PC-3 (cell line): Measurements from ENCODE around the gene SYP. TPM values are rescaled to one million over a fixed set of nuclear protein-coding genes. Genes with fewer than 3 reads are reported as not detected.

Experiments used
- ATAC-seq: fragments of 200-7000 bp; cut with Tn5 transposase; 2 replicates; pipeline ENCODE4 v1.9.1; 2020; ENCODE audit warnings: mild to moderate bottlenecking, moderate library complexity
- BruUV-seq: library from RNA; stranded (reverse); fragments of 400-500 nt; replicated peaks from 2 replicates; lab custom pipeline; 2021; lab: Mats Ljungman, UMichigan
- CTCF ChIA-PET: fragments of 300-600 bp; sonication (Branson Sonifier 250); formaldehyde crosslinking; loops from one replicate; lab custom pipeline; 2022; ENCODE audit warnings: antibody characterized with exemption; lab: Charles Lee
- POLR2A ChIA-PET: fragments of 300-600 bp; sonication (Branson Sonifier 250); formaldehyde crosslinking; loops from one replicate; lab custom pipeline; 2022; ENCODE audit warnings: antibody characterized with exemption; ENCODE audit not compliant: unreplicated experiment; lab: Charles Lee
- DNase-seq: peaks from one replicate; pipeline ENCODE4 v3.0.0-alpha.2; 2015
- H2AFZ ChIP-seq: fragments of 300-600 bp; sonication (generic); 2 replicates; pipeline ENCODE4 v1.6.0; 2016; ENCODE audit warnings: antibody characterized with exemption, low read length
- H3F3A ChIP-seq: fragments of 300-600 bp; sonication (generic); one replicate; pipeline ENCODE4 v1.6.0; 2017; ENCODE audit warnings: antibody characterized with exemption, low read length, control low read depth, mild to moderate bottlenecking; ENCODE audit not compliant: unreplicated experiment
- H3K27ac ChIP-seq: fragments of 300-600 bp; sonication (generic); 2 replicates; pipeline ENCODE4 v1.5.1; 2016; ENCODE audit warnings: mild to moderate bottlenecking, low read length
- H3K27me3 ChIP-seq: fragments of 300-600 bp; sonication (generic); 2 replicates; pipeline ENCODE4 v1.6.1; 2016; ENCODE audit warnings: low read length, mixed read lengths
- H3K36me3 ChIP-seq: fragments of 300-600 bp; sonication (generic); 2 replicates; pipeline ENCODE4 v1.6.1; 2016; ENCODE audit warnings: low read depth, mixed run types, low read length, mixed read lengths
- H3K4me1 ChIP-seq: fragments of 300-600 bp; sonication (generic); 2 replicates; pipeline ENCODE4 v1.5.1; 2016; ENCODE audit warnings: low read length; ENCODE audit not compliant: insufficient read depth
- H3K4me2 ChIP-seq: fragments of 300-600 bp; sonication (generic); 2 replicates; pipeline ENCODE4 v1.6.0; 2016; ENCODE audit warnings: low read length
- H3K4me3 ChIP-seq: fragments of 300-600 bp; sonication (generic); 2 replicates; pipeline ENCODE4 v1.5.1; 2016; ENCODE audit warnings: mild to moderate bottlenecking, low read length, mixed read lengths
- H3K79me2 ChIP-seq: fragments of 300-600 bp; sonication (generic); 2 replicates; pipeline ENCODE4 v1.6.1; 2017; ENCODE audit warnings: low read length, mixed read lengths
- H3K9ac ChIP-seq: fragments of 300-600 bp; sonication (generic); 2 replicates; pipeline ENCODE4 v1.6.0; 2016; ENCODE audit warnings: mild to moderate bottlenecking, low read length
- H3K9me2 ChIP-seq: fragments of 300-600 bp; sonication (generic); replicated peaks from 2 replicates; pipeline ENCODE4 v1.6.1; 2016; ENCODE audit warnings: mixed run types, low read length, mixed read lengths
- H3K9me3 ChIP-seq: fragments of 300-600 bp; sonication (generic); 2 replicates; pipeline ENCODE4 v1.6.1; 2016; ENCODE audit warnings: low read length, mixed read lengths
- H4K20me1 ChIP-seq: fragments of 300-600 bp; sonication (generic); 2 replicates; pipeline ENCODE4 v1.6.1; 2016; ENCODE audit warnings: low read length, mixed read lengths
- CTCF ChIP-seq: fragments of 300-600 bp; sonication (generic); conservative IDR thresholded peaks from 2 replicates; pipeline ENCODE4 v1.5.1; 2017; ENCODE audit warnings: antibody characterized with exemption, low read depth, mild to moderate bottlenecking, low read length
- EZH2 ChIP-seq: fragments of 300-600 bp; sonication (generic); IDR thresholded peaks from one replicate; pipeline ENCODE4 v1.6.1; 2017; ENCODE audit warnings: antibody characterized with exemption, mild to moderate bottlenecking, low read length; ENCODE audit not compliant: unreplicated experiment
- EZH2phosphoT487 ChIP-seq: fragments of 300-600 bp; sonication (generic); IDR thresholded peaks from 2 replicates; pipeline ENCODE4 v1.6.1; 2018; ENCODE audit warnings: mild to moderate bottlenecking, antibody characterized with exemption, low read length, borderline replicate concordance
- intact Hi-C: fragments of 100-400 bp; cut with micrococcal nuclease; formaldehyde crosslinking; loops from 2 replicates; pipeline ENCODE4 v1.9.0; 2023
- total RNA-seq: library from RNA; depleted of rRNA; stranded (reverse); fragments of >200 nt; gene quantifications from 2 replicates; pipeline ENCODE4 v1.2.3, GENCODE V29; 2014

Gene SYP
- total RNA-seq, 1 experiment from 2014 or later = 0.47 TPM

- Histone ChIP-seq H3F3A (no peaks in the 10 kb centered on the region), H3K9ac (no peak overlapping the region), H4K20me1 (no peaks in the 10 kb centered on the region), H3K27me3 (no peaks in the 10 kb centered on the region), H3K27ac (no peak overlapping the region), H2AFZ (no peak overlapping the region), H3K36me3 (no peaks in the 10 kb centered on the region), H3K4me2 (no peak overlapping the region), H3K4me1 (peaks cover 4% of the 10 kb centered on the region; the same call in 1 of the 2 replicates), H3K79me2 (no peaks in the 10 kb centered on the region), H3K9me3 (no peaks in the 10 kb centered on the region), H3K9me2 (no peaks in the 10 kb centered on the region), H3K4me3 (no peak overlapping the region)
- BruUV-seq = no TSS peak
- no peak for DNase-seq
- TF ChIP-seq EZH2 (no peak), CTCF (no peak), EZH2phosphoT487 (no peak)
- ChIA-PET CTCF (no interaction called here), POLR2A (no interaction called here)
- intact Hi-C loops = no loop called here
- no peak for ATAC-seq
Observed at GRCh38 chrX:49203536-49203935, 3.5 kb upstream of the SYP start.

- TF ChIP-seq EZH2phosphoT487 (no peak), CTCF (no peak), EZH2 (no peak)
- CTCF ChIA-PET = no interaction called here
- Histone ChIP-seq H3K79me2 (no peaks in the 10 kb centered on the region), H3K4me2 (no peak overlapping the region), H3K27me3 (no peaks in the 10 kb centered on the region), H4K20me1 (no peaks in the 10 kb centered on the region), H2AFZ (no peak overlapping the region), H3K9ac (no peak overlapping the region), H3K9me2 (no peaks in the 10 kb centered on the region), H3K27ac (no peak overlapping the region), H3K9me3 (no peaks in the 10 kb centered on the region), H3F3A (no peaks in the 10 kb centered on the region), H3K36me3 (no peaks in the 10 kb centered on the region), H3K4me1 (peaks cover 4% of the 10 kb centered on the region; the same call in 1 of the 2 replicates), H3K4me3 (no peak overlapping the region)
- BruUV-seq = no TSS peak
- ATAC-seq (no peak), DNase-seq (no peak)
- intact Hi-C loops = no loop called here
- POLR2A ChIA-PET = no interaction called here
Observed at GRCh38 chrX:49202022-49202421, 2.0 kb upstream of the SYP start.

GRCh38 chrX:49199315-49199595 lies 738 bp downstream of the SYP start:
- Histone ChIP-seq H3K4me2 (no peak overlapping the region), H3K4me1 (peaks cover 4% of the 10 kb centered on the region; the same call in 1 of the 2 replicates), H3K79me2 (no peaks in the 10 kb centered on the region), H3K4me3 (no peak overlapping the region), H2AFZ (no peak overlapping the region), H3K27ac (no peak overlapping the region), H3K9me2 (no peaks in the 10 kb centered on the region), H3K9me3 (no peaks in the 10 kb centered on the region), H4K20me1 (no peaks in the 10 kb centered on the region), H3K36me3 (no peaks in the 10 kb centered on the region), H3K27me3 (no peaks in the 10 kb centered on the region), H3F3A (no peaks in the 10 kb centered on the region), H3K9ac (no peak overlapping the region)
- ATAC-seq = no peak
- no TSS peak for BruUV-seq
- no peak for TF ChIP-seq EZH2
- TF ChIP-seq CTCF = no peak
- no peak for TF ChIP-seq EZH2phosphoT487
- POLR2A ChIA-PET = no interaction called here
- no peak for DNase-seq
- intact Hi-C loops = loop anchor here (10.0 kb wide), 1 partner anchor 556 kb away; no protein-coding TSS in a partner anchor
- CTCF ChIA-PET = no interaction called here
